Activated CD8-positive, alpha-beta memory T cell treated with anti-CD3 and anti-CD28 coated beads for 36 hours (primary cell): ENCODE results near the gene OSM. TPM values are rescaled to one million over a fixed set of nuclear protein-coding genes. Genes with fewer than 3 reads are reported as not detected.
"Not testable (repeated sequence)": the region's sequence is repeated elsewhere in the genome, so short reads cannot be mapped to it uniquely, and the experiment has no call there.

Experiments
- CTCF ChIA-PET: fragments of 350-600 bp; sonication (Branson Sonifier 250); formaldehyde crosslinking; loops from one replicate; lab custom pipeline; 2021; ENCODE audit warnings: antibody characterized with exemption; lab: Charles Lee
- POLR2A ChIA-PET: fragments of 350-600 bp; sonication (Branson Sonifier 250); formaldehyde crosslinking; loops from one replicate; lab custom pipeline; 2021; ENCODE audit warnings: antibody characterized with exemption; lab: Charles Lee
- total RNA-seq, 2 experiments: library from RNA; stranded (reverse); gene quantifications; one replicate each; pipeline ENCODE4 v1.2.3, GENCODE V29; 2021

OSM gene
- total RNA-seq, 2 experiments from 2014 or later = 21.1 to 23.3 TPM

GRCh38 chr22:30244641-30245040, 22.0 kb downstream of the OSM start:
- ChIA-PET POLR2A (interaction anchor here (0.5 kb wide), 1 partner anchor 458 kb away, joined by 3 read pairs; no protein-coding TSS in a partner anchor), CTCF (interaction anchor here (1.1 kb wide), 1 partner anchor 11 kb away, joined by 4 read pairs; no protein-coding TSS in a partner anchor)

- ChIA-PET CTCF (interaction anchor here (0.9 to 1.1 kb wide), 2 partner anchors 12 to 135 kb away, joined by 3 to 4 read pairs; no protein-coding TSS in a partner anchor), POLR2A (no interaction called here)
These were observed 22.6 kb downstream of the OSM start for GRCh38 chr22:30244066-30244465.

- ChIA-PET CTCF (interaction anchor here (0.9 kb wide), 1 partner anchor 135 kb away, joined by 3 read pairs; no protein-coding TSS in a partner anchor), POLR2A (no interaction called here)
These were observed 23.0 kb downstream of the OSM start for GRCh38 chr22:30243661-30244060.

GRCh38 chr22:30241576-30242371, 24.9 kb downstream of the OSM start:
- ChIA-PET POLR2A (no interaction called here), CTCF (interaction anchor here (1.4 kb wide), 1 partner anchor 13 kb away, joined by 4 read pairs; no protein-coding TSS in a partner anchor)

GRCh38 chr22:30240541-30241417, 25.9 kb downstream of the OSM start:
- POLR2A ChIA-PET = no interaction called here
- CTCF ChIA-PET = no interaction called here

GRCh38 chr22:30239488-30240405, 26.9 kb downstream of the OSM start:
- ChIA-PET CTCF (no interaction called here), POLR2A (no interaction called here)

- CTCF ChIA-PET = interaction anchor here (0.8 kb wide), 1 partner anchor 131 kb away, joined by 4 read pairs; no protein-coding TSS in a partner anchor
- POLR2A ChIA-PET = no interaction called here
These were observed 27.8 kb downstream of the OSM start for GRCh38 chr22:30238661-30239487.

- CTCF ChIA-PET = interaction anchor here (0.8 kb wide), 1 partner anchor 130 kb away, joined by 4 read pairs; no protein-coding TSS in a partner anchor
- POLR2A ChIA-PET = no interaction called here
These were observed 28.5 kb downstream of the OSM start for GRCh38 chr22:30238136-30238535.

- ChIA-PET POLR2A (no interaction called here), CTCF (interaction anchor here (0.7 to 1.7 kb wide), 2 partner anchors 9 to 51 kb away, joined by 3 to 5 read pairs; no protein-coding TSS in a partner anchor)
These were observed 29.8 kb downstream of the OSM start for GRCh38 chr22:30236875-30237274.

- ChIA-PET POLR2A (no interaction called here), CTCF (no interaction called here)
These were observed 30.9 kb downstream of the OSM start for GRCh38 chr22:30235687-30236170.

- ChIA-PET CTCF (no interaction called here), POLR2A (no interaction called here)
These were observed 31.7 kb downstream of the OSM start for GRCh38 chr22:30234786-30235470.

- POLR2A ChIA-PET, CTCF ChIA-PET: not testable (repeated sequence)
These were observed 32.3 kb downstream of the OSM start for GRCh38 chr22:30234325-30234724.

- POLR2A ChIA-PET = no interaction called here
- CTCF ChIA-PET = no interaction called here
These were observed 33.1 kb downstream of the OSM start for GRCh38 chr22:30233582-30233981.

GRCh38 chr22:30232716-30233218, 33.9 kb downstream of the OSM start:
- POLR2A ChIA-PET = no interaction called here
- CTCF ChIA-PET = no interaction called here

GRCh38 chr22:30230787-30231461, 35.7 kb downstream of the OSM start:
- POLR2A ChIA-PET = interaction anchor here (0.6 kb wide), 1 partner anchor 45 kb away, joined by 3 read pairs; no protein-coding TSS in a partner anchor
- CTCF ChIA-PET = interaction anchor here (0.7 kb wide), 1 partner anchor 82 kb away, joined by 3 read pairs; no protein-coding TSS in a partner anchor

- CTCF ChIA-PET = interaction anchor here (0.7 kb wide), 1 partner anchor 81 kb away, joined by 3 read pairs; no protein-coding TSS in a partner anchor
- POLR2A ChIA-PET = no interaction called here
These were observed 36.3 kb downstream of the OSM start for GRCh38 chr22:30230330-30230729.
